LHCN-M2 (cell line): ENCODE results near the gene TCERG1. TPM values are rescaled to one million over a fixed set of nuclear protein-coding genes. Genes with fewer than 3 reads are reported as not detected.

ENCODE experiments used
- total RNA-seq: library from RNA; depleted of rRNA; stranded (reverse); fragments of >200 nt; gene quantifications from 2 replicates; pipeline ENCODE4 v1.2.3, GENCODE V29; 2014; rRNA removed

Gene TCERG1
- total RNA-seq, 1 experiment from 2014 or later: 50.3 TPM

Other genes starting within 250 kb of the TCERG1 start
- 16.3 and 20.5 TPM in 2 replicates for gene RBM27, start 243.7 kb upstream of the TCERG1 start, total RNA-seq
- gene POU4F3, start 108.5 kb upstream of the TCERG1 start, total RNA-seq: 0.06 TPM in 1 of 2 replicates, not detected in the other
- not detected in 2 replicates for gene GPR151, start 68.9 kb downstream of the TCERG1 start, total RNA-seq